Stomach (tissue), 9 donors: ENCODE results near the gene RIMBP2. TPM values are rescaled to one million over a fixed set of nuclear protein-coding genes. Genes with fewer than 3 reads are reported as not detected.

Experiments
- DNase-seq, 2 donors: peaks; one replicate each; pipeline versions ENCODE4 v3.0.0 to v3.0.0-alpha.2; 2013 to 2019
- H3K27ac ChIP-seq, 5 donors: fragments of 200-600 bp in 4 of 5; sonication (generic) in 4 of 5; one replicate each; pipeline ENCODE4 v1.5.1; 2013 to 2019; ENCODE audit warnings: mild to moderate bottlenecking in 1 of 5, moderate library complexity in 1 of 5
- H3K27me3 ChIP-seq, 3 donors: fragments of 200-600 bp; sonication (generic); one replicate each; pipeline ENCODE4 v1.5.1; 2017 to 2019; ENCODE audit warnings: mixed run types in 1 of 3
- H3K36me3 ChIP-seq, 4 donors: fragments of 200-600 bp; sonication (generic); 1 replicate in 3 of 4; 2 replicates in 1 of 4; pipeline ENCODE4 v1.5.1; 2016 to 2019
- H3K4me1 ChIP-seq, 4 donors: fragments of 200-600 bp; sonication (generic); one replicate each; pipeline ENCODE4 v1.5.1; 2016 to 2019
- H3K4me3 ChIP-seq, 4 donors: fragments of 200-600 bp; sonication (generic) in 3 of 4; one replicate each; pipeline ENCODE4 v1.5.1; 2016 to 2019; ENCODE audit warnings: mild to moderate bottlenecking in 1 of 4
- H3K9me3 ChIP-seq, 4 donors: fragments of 200-600 bp; sonication (generic); one replicate each; pipeline ENCODE4 v1.5.1; 2016 to 2019
- EP300 ChIP-seq: sonication (generic); formaldehyde crosslinking; IDR thresholded peaks from one replicate; pipeline ENCODE4 v1.6.1; 2017; ENCODE audit warnings: antibody characterized with exemption
- POLR2A ChIP-seq, 4 donors: fragments of 450-650 bp; IDR thresholded peaks; one replicate each; pipeline ENCODE4 v1.6.1; 2016; ENCODE audit warnings: antibody characterized with exemption in 4 of 4, control low read depth in 2 of 4, mild to moderate bottlenecking in 1 of 4, moderate library complexity in 1 of 4
- POLR2AphosphoS5 ChIP-seq, 3 donors: sonication (generic); formaldehyde crosslinking; IDR thresholded peaks; one replicate each; pipeline ENCODE4 v1.6.1; 2016; ENCODE audit warnings: antibody characterized with exemption in 3 of 3
- WGBS, 5 donors: extraction: QIAGEN DNeasy Blood & Tissue Kit in 3 of 5; methylation state at CpG; one replicate each; pipeline versions ENCODE4 v1.1.5 to v1.1.7; 2013 to 2018; 5-methylcytosine and 5-hydroxymethylcytosine counted together
- intact Hi-C: fragments of 100-400 bp; cut with DNase I; formaldehyde crosslinking; loops from one replicate; pipeline ENCODE4 v1.15.1; 2023; ENCODE audit warnings: low total_unique reads
- polyA plus RNA-seq, 3 donors: library from polyadenylated mRNA; stranded (reverse); fragments of 200-250 nt; gene quantifications; one replicate each; pipeline ENCODE4 v1.2.3, GENCODE V29; 2013
- total RNA-seq, 5 donors: library from RNA; depleted of rRNA; stranded (reverse); fragments of >200 nt; gene quantifications; one replicate each; pipeline versions ENCODE4 v1.1.0 to v1.2.3, GENCODE V29; 2014 to 2016
- TF ChIP-seq, protein P1 (sequence below), 7 experiments: fragments of 450-650 bp in 4 of 7; fragments of 200-600 bp in 3 of 7; sonication (generic) in 3 of 7; IDR thresholded peaks; one replicate each; pipeline ENCODE4 v1.5.1; 2016 to 2019; ENCODE audit warnings: antibody characterized with exemption in 7 of 7, control low read depth in 2 of 7, mild to moderate bottlenecking in 1 of 7
- donor health status: healthy with polysubstance abuse.
- donor health status: Bipolar disorder and iron deficiency.
- donor health status: healthy.

The RIMBP2 gene
- total and polyA plus RNA-seq, 8 donors, result 0.75 to 44.6 (median 5.6) TPM

DNA sequence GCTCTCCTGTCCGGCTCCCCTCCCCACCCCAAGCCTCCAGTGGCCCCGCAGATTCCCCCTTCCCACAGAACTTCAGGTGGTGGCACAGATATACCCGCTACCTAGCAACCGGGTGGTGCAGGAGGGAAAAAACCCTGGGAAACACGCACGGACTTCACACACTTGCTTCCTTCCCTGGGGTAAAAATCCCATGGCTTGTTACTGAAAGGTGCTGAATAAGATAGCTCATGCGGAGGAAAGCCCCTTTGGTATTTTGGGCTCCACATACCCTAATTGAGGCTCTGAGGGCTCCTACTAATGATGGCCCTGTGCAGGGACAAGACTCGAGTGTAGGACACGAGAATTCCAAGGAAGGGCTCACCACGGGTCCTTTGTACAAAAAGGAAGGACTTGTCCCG lies 869 bp upstream of the RIMBP2 start:
- TF ChIP-seq POLR2A (IDR thresholded peaks at IDR 0.05), result no peak
- TF ChIP-seq, protein P1, sequence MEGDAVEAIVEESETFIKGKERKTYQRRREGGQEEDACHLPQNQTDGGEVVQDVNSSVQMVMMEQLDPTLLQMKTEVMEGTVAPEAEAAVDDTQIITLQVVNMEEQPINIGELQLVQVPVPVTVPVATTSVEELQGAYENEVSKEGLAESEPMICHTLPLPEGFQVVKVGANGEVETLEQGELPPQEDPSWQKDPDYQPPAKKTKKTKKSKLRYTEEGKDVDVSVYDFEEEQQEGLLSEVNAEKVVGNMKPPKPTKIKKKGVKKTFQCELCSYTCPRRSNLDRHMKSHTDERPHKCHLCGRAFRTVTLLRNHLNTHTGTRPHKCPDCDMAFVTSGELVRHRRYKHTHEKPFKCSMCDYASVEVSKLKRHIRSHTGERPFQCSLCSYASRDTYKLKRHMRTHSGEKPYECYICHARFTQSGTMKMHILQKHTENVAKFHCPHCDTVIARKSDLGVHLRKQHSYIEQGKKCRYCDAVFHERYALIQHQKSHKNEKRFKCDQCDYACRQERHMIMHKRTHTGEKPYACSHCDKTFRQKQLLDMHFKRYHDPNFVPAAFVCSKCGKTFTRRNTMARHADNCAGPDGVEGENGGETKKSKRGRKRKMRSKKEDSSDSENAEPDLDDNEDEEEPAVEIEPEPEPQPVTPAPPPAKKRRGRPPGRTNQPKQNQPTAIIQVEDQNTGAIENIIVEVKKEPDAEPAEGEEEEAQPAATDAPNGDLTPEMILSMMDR (IDR thresholded peaks at IDR 0.05), result no peak
- no peak for TF ChIP-seq EP300
- TF ChIP-seq POLR2AphosphoS5 (IDR thresholded peaks at IDR 0.05), result no peak
- Histone ChIP-seq H3K4me3 (peak overlapping the region in 2 of 4 donors; percentile 35 to 39), H3K9me3 (peaks cover 0 to 13% (median 11%) of the 10 kb centered on the region in 4 donors), H3K36me3 (no peaks in the 10 kb centered on the region), H3K27me3 (peaks cover 5 to 75% (median 47%) of the 10 kb centered on the region in 3 donors), H3K27ac (no peak overlapping the region), H3K4me1 (peaks cover 13 to 38% (median 23%) of the 10 kb centered on the region in 4 donors)
- intact Hi-C loops, result no loop called here
- WGBS, 5 donors, result 8 to 23% (median 16%) methylated on average over 10 to 11 of the region's 11 CpGs
- peak; percentile 8 to 18 for DNase-seq

DNA sequence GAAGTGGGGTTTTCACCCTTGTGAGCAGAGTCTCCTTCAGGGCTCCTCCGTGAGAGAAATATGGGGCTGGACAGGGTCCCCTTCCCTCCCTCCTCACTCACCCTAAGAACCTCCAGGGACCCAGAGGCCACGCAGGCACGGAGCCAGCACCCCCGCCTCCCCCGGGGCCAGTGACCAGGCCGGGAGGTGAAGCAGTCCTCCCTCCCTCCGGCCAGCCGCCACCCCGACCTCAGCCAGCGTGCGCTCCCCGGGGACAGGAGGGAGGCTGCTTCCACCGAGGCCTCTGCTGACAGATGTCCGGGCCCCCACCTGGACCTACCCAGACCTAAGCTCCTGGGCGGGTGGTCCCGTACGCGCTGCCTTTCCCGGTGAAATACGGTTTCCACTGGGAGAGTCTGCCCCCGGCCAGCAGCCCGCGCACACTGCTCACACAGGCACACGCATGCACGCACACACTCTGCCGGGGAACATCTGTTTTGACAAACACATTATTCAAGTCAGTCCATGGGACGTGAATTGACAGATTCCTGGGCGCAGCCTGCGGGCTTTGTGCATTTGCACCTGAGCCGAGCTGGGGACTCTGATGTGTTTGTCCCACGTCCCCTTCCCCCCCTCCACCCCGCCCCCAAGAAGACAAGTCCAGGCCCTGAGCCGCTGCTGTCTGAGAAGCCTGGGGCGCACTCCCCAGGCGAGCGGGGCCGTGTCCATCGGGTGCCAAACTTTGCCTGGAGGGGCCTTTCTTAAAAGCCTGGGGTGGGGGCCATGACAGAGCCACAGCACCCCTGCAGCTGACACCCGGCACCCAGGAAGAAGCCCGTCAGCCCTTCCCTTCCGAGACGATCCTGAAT lies 725 bp downstream of the RIMBP2 start:
- TF ChIP-seq EP300 (no peak), POLR2AphosphoS5 (IDR thresholded peaks at IDR 0.05) (no peak), POLR2A (IDR thresholded peaks at IDR 0.05) (no peak)
- TF ChIP-seq, protein P1 (IDR thresholded peaks at IDR 0.05), result no peak
- H3K27ac ChIP-seq, result no peak overlapping the region
- peaks cover 5 to 83% (median 47%) of the 10 kb centered on the region in 3 donors for H3K27me3 ChIP-seq
- H3K9me3 ChIP-seq, result peaks cover 0 to 10% (median 7%) of the 10 kb centered on the region in 4 donors
- peaks cover 13 to 38% (median 23%) of the 10 kb centered on the region in 4 donors for H3K4me1 ChIP-seq
- WGBS, 5 donors, result 0 to 2% (median 1%) methylated on average over 13 to 42 of the region's 42 CpGs
- H3K36me3 ChIP-seq, result no peaks in the 10 kb centered on the region
- peak; percentile 19 to 46 for DNase-seq
- intact Hi-C loops, result no loop called here
- peak overlapping the region; percentile 31 to 39 (median 34) for H3K4me3 ChIP-seq

DNA sequence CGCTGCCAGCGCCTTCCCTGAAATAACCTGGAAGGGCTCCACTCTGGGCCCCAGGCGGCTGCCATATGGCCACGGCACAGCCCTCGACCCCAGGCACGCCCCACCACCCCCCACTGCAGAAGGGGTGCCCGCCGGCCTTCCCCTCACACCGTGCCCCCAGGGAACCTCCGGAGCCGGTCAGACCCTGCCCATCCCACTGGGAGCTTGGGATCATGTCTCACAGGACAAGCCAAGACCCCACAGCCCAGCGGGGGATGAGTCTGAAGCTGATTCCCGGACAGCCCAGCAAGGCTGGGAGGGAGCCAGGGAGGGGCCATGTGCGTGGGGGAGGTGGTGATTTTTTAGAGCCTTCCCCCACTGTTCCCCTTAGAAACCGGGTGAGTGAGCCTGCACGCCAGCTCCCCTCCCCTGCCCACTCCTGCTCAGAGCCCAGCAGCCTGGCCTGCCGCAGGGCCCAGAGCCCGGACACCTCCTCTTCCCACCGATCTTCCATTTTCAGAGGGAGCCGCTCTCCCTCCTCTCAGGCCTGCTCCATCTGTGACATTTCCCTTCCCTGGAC lies 1.4 kb downstream of the RIMBP2 start:
- Histone ChIP-seq H3K27ac (no peak overlapping the region), H3K27me3 (peaks cover 5 to 86% (median 47%) of the 10 kb centered on the region in 3 donors), H3K4me1 (peaks cover 13 to 38% (median 23%) of the 10 kb centered on the region in 4 donors), H3K36me3 (no peaks in the 10 kb centered on the region), H3K4me3 (peak overlapping the region; percentile 31 to 39 (median 34)), H3K9me3 (peaks cover 0 to 10% (median 7%) of the 10 kb centered on the region in 4 donors)
- intact Hi-C loops, result no loop called here
- no peak for TF ChIP-seq EP300
- TF ChIP-seq, protein P1 (IDR thresholded peaks at IDR 0.05), result no peak
- TF ChIP-seq POLR2AphosphoS5 (IDR thresholded peaks at IDR 0.05), result no peak
- DNase-seq, result peak in 1 of 2 donors; percentile 33
- 2 to 9% (median 5%) methylated on average over 13 to 20 of the region's 20 CpGs for WGBS, 5 donors

DNA sequence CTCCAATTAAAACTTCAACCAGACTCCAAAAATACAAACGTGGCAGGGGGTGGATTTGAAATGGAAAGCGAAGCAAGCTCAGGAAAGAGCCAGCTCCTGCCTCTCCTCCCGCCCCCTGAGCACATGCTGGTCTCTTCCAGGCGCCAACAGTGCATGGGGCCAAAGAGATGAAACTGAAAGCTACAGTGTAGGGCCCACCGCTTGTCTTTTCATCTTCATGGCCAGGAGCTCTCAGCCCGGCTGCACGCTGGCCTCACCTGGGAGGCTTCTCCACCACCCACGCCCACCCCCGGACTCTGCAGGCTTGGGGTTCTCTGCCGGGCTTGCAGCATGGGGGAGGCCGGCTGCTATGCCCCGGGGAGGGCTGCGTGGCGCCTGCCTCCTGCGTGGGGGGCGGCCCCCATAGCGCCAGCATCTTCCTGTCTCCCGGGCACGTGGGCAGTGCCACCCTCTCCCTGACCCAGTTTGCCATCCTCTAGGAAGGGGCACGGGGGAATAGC lies 2.0 kb downstream of the RIMBP2 start:
- Histone ChIP-seq H3K27me3 (peaks cover 5 to 90% (median 47%) of the 10 kb centered on the region in 3 donors), H3K27ac (no peak overlapping the region), H3K4me3 (peak overlapping the region; percentile 31 to 39 (median 34)), H3K36me3 (no peaks in the 10 kb centered on the region), H3K4me1 (peaks cover 13 to 38% (median 23%) of the 10 kb centered on the region in 4 donors), H3K9me3 (peaks cover 0 to 10% (median 7%) of the 10 kb centered on the region in 4 donors)
- DNase-seq, result peak; percentile 17 to 42
- intact Hi-C loops, result no loop called here
- TF ChIP-seq EP300 (no peak), POLR2AphosphoS5 (IDR thresholded peaks at IDR 0.05) (no peak), POLR2A (IDR thresholded peaks at IDR 0.05) (no peak)
- TF ChIP-seq, protein P1 (IDR thresholded peaks at IDR 0.05), result no peak
- 8 to 10% (median 9%) methylated on average over 10 to 20 of the region's 20 CpGs for WGBS, 5 donors
